IPS-15b (cell line): ENCODE results near the gene ROMO1.
"Not testable (repeated sequence)": the region's sequence is repeated elsewhere in the genome, so short reads cannot be mapped to it uniquely, and the experiment has no call there.

ENCODE experiments used
- H3K27me3 ChIP-seq: one replicate; pipeline ENCODE4 v1.6.1; 2013; ENCODE audit warnings: low read length; ENCODE audit not compliant: control insufficient read depth, insufficient read depth
- H3K36me3 ChIP-seq: one replicate; pipeline ENCODE4 v1.6.1; 2013; ENCODE audit warnings: low read length; ENCODE audit not compliant: control insufficient read depth, insufficient read depth
- H3K4me1 ChIP-seq: one replicate; pipeline ENCODE4 v1.6.1; 2013; ENCODE audit warnings: mild to moderate bottlenecking, low read length; ENCODE audit not compliant: control insufficient read depth, insufficient read depth
- H3K4me3 ChIP-seq: one replicate; pipeline ENCODE4 v1.5.1; 2013; ENCODE audit warnings: low read depth, low read length
- H3K9ac ChIP-seq: one replicate; pipeline ENCODE4 v1.6.1; 2013; ENCODE audit warnings: low read depth, mild to moderate bottlenecking, low read length
- H3K9me3 ChIP-seq: one replicate; pipeline ENCODE4 v1.6.1; 2013; ENCODE audit warnings: mild to moderate bottlenecking, low read length; ENCODE audit not compliant: control insufficient read depth, insufficient read depth

Gene ROMO1

DNA sequence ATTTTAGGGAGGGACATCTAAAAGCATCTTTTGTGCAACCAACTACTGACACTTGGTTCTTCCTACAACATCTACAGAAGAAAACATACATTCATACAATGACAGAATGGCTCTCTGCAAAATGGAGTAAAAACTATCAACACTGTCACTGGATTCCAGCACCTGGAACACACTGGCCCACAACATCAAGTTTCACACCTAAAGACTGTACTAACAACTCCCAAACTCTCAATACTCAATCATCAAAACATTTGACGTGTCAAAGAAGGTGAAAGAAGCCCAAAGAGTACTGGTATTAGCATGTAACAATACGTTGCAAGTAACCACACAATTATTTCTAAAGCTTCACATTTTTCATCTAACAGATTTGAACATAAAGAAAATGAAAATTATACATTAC is 36.7 kb upstream of the ROMO1 start:
- Histone ChIP-seq H3K4me3 (peak overlapping the region; percentile 100), H3K9me3 (no peaks in the 10 kb centered on the region), H3K27me3 (no peaks in the 10 kb centered on the region), H3K9ac (no peak overlapping the region), H3K4me1 (peaks cover 13% of the 10 kb centered on the region), H3K36me3 (no peaks in the 10 kb centered on the region)

DNA sequence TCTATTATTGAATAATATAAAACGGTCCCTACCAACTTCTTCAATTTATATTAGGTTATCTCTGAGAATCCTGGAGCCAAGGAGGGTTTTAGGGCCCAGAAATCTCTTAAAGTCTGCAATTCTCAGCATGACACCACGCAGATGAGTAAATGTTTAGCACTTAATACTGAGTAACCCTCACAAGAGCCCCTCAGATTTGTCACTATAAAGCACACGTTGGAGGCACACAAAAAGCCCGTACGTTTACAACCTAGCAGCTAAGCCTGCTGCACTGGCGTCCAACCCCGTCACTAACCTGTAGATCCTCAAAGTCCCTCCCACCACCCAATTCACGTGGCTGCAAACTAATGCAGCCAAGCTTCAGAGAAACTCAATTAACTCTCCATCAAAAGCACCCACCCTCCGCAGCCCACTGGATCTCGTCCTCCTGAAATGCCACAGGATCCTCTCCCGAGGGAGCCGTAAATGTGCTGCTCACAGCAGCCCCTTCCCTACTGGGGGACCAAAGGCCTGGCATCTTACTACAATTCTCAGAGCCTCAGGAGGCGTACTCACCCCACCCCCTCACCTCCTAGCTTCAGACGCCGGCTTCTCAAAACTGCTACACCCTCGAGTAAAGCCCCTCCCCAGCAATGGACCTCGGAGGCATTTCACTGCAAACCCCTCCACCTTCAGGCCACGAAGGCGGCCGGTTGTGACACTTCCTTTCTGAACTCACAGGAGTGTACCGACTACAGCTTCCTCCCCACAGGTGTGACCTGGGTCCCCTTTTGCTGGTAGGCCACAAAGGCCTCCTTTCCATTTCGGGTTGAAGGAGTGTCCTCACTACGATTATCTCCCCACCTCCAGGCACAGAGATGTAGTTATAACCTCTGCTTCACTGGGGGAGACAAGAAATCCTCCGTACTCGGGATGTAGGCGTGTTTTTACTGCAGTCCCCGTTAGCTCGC is 35.4 kb upstream of the ROMO1 start:
- peak overlapping the region; percentile 100 for H3K9ac ChIP-seq
- H3K9me3 ChIP-seq = no peaks in the 10 kb centered on the region
- H3K4me1 ChIP-seq = peaks cover 13% of the 10 kb centered on the region
- H3K4me3 ChIP-seq = peak overlapping the region; percentile 100
- no peaks in the 10 kb centered on the region for H3K36me3 ChIP-seq
- H3K27me3 ChIP-seq = no peaks in the 10 kb centered on the region

DNA sequence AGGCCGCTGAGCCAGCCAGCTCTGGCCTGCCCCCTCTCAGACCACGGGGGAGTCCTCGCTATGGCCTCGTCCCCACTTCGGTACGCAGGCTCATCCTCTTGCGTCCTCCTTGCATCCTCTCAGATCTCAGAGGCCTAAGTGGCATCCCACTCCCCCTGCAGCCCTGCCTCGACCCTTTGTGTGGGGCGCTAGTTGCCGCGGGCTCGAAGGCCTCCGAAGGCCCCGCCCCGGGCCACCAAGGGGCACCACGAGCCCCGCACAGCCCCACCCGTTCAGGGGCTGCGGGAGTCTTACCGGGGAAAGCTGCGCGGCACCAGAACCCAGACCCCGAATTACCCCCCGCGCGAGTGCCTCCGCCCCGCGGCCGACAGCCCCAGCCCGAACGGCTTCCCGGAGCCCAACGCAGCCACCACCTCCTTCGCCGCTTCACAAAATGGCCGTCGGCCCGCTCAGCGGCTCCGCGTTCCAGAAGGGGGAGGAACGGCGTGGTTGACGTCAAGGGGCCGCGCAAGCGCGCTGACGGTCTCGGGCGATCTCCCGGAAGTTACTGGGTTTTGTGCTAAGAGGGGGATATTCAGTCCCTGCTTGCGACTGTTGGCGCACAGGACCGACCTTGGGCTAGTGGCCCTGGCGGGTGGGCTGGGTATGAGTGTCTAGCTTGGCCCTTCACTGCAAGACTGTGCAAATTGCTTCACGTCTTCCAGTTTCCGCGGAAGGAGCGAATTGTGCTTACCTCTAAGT is 34.6 kb upstream of the ROMO1 start, which contains the start of the genes CPNE1 and RBM12:
Gene CPNE1, minus strand, starts transcription at position 435 of the 741 bp plus-strand sequence. CDS start 31,977 bp downstream, outside the sequence.
Gene RBM12, minus strand, starts transcription at position 435 of the 741 bp plus-strand sequence. CDS start 9,578 bp downstream, outside the sequence.
- H3K9me3 ChIP-seq = no peaks in the 10 kb centered on the region
- peak within 1 kb of the TSS; percentile 100 for H3K4me3 ChIP-seq
- peaks cover 12% of the 10 kb centered on the region for H3K4me1 ChIP-seq
- peak within 1 kb of the TSS; percentile 100 for H3K9ac ChIP-seq
- H3K27me3 ChIP-seq = no peaks in the 10 kb centered on the region
- no peaks in the 10 kb centered on the region for H3K36me3 ChIP-seq

DNA sequence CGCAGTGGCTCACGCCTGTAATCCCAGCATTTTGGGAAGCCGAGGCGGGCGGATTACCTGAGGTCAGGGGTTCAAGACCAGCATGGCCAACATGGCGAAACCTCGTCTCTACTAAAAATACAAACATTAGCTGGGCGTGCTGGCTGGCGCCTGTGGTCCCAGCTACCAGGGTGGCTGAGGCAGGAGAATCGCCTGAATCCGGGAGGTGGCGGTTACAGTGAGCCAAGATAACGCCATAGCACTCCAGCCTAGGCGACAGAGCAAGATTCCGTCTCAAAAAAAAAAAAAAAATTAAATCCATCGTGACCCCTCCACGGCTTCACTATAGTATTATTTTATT is 33.3 kb upstream of the ROMO1 start:
- Histone ChIP-seq H3K4me3 (no peak overlapping the region), H3K27me3 (no peaks in the 10 kb centered on the region), H3K9ac (no peak overlapping the region), H3K9me3 (no peaks in the 10 kb centered on the region), H3K36me3 (peaks cover under 1% of the 10 kb centered on the region), H3K4me1 (peaks cover 4% of the 10 kb centered on the region)

DNA sequence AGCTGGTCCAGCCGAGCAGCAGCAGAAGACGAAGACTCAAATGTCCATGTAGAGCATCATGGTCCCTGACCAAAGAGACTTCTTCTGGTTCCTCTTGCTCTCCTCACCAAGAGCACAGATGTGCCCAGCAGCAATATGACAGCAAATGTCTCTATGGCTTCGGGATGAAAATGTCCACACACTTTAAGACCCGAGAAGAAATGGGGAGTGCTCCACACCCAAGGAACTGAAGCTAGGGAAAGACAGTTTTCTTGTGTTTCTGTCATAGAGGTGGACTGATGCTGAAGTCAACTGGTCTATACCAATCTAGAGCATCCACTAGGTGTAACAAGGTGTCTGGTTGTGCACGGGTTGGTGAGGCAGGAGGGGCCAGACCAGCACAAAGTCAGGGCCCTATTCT is 30.0 kb upstream of the ROMO1 start:
- Histone ChIP-seq H3K4me1 (no peaks in the 10 kb centered on the region), H3K27me3 (no peaks in the 10 kb centered on the region), H3K36me3 (peaks cover 3% of the 10 kb centered on the region), H3K9ac (no peak overlapping the region), H3K9me3 (no peaks in the 10 kb centered on the region), H3K4me3 (no peak overlapping the region)

DNA sequence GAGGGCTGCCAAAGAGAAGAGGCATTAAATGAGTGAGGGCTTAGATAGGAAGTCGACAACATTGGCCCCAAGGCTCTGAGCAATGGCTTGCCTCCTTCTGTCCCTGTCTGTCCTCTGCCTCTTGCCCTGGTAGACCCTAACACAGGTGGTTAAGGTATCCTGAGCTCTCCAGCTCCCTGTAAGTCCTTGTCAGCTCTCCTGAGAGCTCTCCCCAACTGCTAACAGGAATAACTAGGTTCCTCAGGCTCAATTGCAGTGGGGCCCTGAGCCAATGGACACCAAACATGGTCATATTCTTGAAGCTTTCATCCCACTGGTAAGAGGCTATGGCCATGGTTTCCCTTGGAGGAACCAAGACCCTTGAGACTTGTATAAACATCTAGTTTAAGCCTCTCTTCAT is 29.5 kb upstream of the ROMO1 start:
- H3K9ac ChIP-seq = no peak overlapping the region
- no peak overlapping the region for H3K4me3 ChIP-seq
- peaks cover 5% of the 10 kb centered on the region for H3K36me3 ChIP-seq
- no peaks in the 10 kb centered on the region for H3K4me1 ChIP-seq
- no peaks in the 10 kb centered on the region for H3K27me3 ChIP-seq
- no peaks in the 10 kb centered on the region for H3K9me3 ChIP-seq

DNA sequence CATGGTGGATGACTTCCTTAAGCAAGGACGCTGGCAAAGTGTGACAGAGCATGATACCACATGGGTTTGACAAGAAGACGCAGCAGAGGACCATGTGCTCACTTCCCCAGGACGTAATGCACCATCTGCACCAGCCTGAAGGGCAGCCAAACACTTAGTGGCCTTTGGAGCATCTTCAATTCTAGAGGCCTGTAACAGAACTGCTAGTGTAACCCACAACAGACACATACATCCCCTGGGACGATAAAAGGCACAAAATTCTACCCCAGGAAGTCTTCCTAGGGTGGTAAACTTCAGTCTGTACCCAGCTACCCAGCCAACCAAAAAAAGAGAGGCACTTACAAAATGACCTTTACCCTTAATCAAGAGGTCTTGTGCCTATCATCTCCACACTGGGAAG is 25.3 kb upstream of the ROMO1 start:
- H3K9ac ChIP-seq = no peak overlapping the region
- no peaks in the 10 kb centered on the region for H3K9me3 ChIP-seq
- H3K27me3 ChIP-seq = no peaks in the 10 kb centered on the region
- no peak overlapping the region for H3K4me3 ChIP-seq
- H3K36me3 ChIP-seq = peaks cover 5% of the 10 kb centered on the region
- H3K4me1 ChIP-seq = no peaks in the 10 kb centered on the region

DNA sequence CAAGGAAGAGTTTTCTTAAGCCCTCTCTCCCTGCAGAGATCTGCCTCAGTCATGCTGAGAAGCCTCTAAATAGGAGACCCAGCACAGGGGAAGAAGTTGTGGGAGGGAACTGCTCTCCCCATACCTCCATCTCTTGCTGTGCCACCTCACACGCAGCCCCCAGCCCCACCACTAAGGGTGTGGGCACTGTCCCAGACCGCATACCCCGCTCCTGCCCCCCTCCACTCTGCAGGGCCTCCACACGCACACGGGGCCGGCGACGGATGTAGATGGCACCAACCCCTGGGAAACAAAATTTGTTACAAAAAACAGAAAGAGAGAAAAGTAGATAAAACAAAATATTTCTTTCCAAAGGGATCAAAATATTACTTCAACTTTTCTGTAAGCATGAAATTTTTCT is 24.3 kb upstream of the ROMO1 start:
- Histone ChIP-seq H3K9ac (no peak overlapping the region), H3K36me3 (peaks cover 5% of the 10 kb centered on the region), H3K4me1 (no peaks in the 10 kb centered on the region), H3K27me3 (no peaks in the 10 kb centered on the region), H3K4me3 (no peak overlapping the region), H3K9me3 (no peaks in the 10 kb centered on the region)

DNA sequence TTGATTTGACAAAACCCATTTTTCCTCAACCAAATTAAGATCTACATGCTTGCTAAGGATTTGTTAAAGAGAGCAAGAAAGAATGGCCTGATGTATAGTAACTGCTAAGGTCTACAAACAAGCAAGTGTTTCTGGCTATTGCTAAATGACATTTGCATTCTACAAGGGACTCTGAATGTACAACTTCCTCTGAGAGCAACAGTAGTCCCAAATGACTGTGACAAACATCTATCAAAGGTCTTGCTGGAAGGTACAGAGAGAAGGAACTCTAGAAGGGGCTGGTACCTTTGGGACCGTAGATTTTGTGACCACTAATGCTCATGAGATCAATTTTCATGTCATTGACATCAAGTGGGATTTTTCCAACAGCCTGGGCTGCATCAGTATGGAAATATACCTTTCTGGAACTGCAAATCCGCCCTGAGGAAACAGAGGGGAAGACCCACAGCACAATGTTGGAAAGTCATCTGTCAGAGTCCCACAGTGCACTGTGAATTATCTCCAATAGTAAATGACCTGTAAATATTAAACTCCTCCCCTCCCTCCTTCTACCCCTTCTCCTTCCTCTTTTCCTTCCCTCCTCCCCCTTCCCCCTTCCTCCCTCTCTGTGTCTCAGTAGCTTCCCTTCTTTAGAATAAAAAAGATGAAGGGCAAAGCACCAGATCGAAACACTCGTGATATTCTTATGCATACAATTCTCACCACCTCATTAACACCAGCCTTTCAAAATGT is 18.6 kb upstream of the ROMO1 start:
- Histone ChIP-seq H3K36me3 (no peaks in the 10 kb centered on the region), H3K4me3 (no peak overlapping the region), H3K27me3 (no peaks in the 10 kb centered on the region), H3K4me1 (no peaks in the 10 kb centered on the region), H3K9me3 (no peaks in the 10 kb centered on the region), H3K9ac (no peak overlapping the region)

DNA sequence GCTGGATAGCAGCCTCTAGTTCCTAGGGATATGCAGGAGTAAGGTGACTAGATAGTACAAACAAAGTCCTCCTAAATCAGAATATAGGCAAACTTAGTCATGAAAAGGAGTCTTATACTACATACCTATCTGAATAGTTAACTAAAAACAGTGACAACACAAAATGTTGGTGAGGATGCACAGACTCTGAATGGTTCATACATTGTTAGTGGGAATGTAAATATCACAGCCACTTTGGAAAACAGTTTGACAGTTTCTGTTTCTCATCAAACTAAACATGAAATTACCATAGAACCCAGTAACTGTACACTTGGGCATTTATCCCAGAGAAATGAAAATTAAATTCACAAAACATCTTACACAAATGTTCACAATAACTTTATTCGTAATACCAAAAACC is 17.2 kb upstream of the ROMO1 start:
- Histone ChIP-seq H3K4me1 (no peaks in the 10 kb centered on the region), H3K27me3 (no peaks in the 10 kb centered on the region), H3K36me3 (no peaks in the 10 kb centered on the region), H3K9ac (no peak overlapping the region), H3K9me3 (no peaks in the 10 kb centered on the region), H3K4me3 (no peak overlapping the region)

DNA sequence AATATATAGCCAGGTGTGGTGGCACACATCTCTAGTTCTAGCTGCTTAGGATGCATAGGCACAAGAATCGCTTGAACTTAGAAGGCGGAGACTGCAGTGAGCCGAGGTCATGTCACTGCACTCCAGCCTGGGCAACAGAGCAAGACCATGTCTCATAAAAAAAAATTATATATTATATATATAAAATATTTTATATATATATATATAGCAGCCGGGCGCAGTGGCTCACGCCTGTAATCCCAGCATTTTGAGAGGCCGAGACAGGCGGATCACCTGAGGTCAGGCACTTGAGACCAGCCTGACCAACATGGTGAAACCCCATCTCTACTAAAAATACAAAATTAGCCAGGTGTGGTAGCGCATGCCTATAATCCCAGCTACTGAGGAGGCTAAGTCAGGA is 13.8 kb upstream of the ROMO1 start:
- H3K9me3 ChIP-seq, H3K36me3 ChIP-seq, H3K27me3 ChIP-seq: not testable (repeated sequence)

More for the DNA sequence above, 13.8 kb upstream of the ROMO1 start:
- not testable (repeated sequence) for H3K9ac ChIP-seq, H3K4me3 ChIP-seq, H3K4me1 ChIP-seq
